Stomach (tissue), 4 donors: ENCODE measurements around the gene VTI1A.
"Not testable (repeated sequence)": the region's sequence is repeated elsewhere in the genome, so short reads cannot be mapped to it uniquely, and the experiment has no call there.

Experiments used
- EP300 ChIP-seq: sonication (generic); formaldehyde crosslinking; IDR thresholded peaks from one replicate; pipeline ENCODE4 v1.6.1; 2017; ENCODE audit warnings: antibody characterized with exemption
- POLR2A ChIP-seq, 4 donors: fragments of 450-650 bp; IDR thresholded peaks; one replicate each; pipeline ENCODE4 v1.6.1; 2016; ENCODE audit warnings: antibody characterized with exemption in 4 of 4, control low read depth in 2 of 4, mild to moderate bottlenecking in 1 of 4, moderate library complexity in 1 of 4
- POLR2AphosphoS5 ChIP-seq, 3 donors: sonication (generic); formaldehyde crosslinking; IDR thresholded peaks; one replicate each; pipeline ENCODE4 v1.6.1; 2016; ENCODE audit warnings: antibody characterized with exemption in 3 of 3
- TF ChIP-seq, protein P1 (sequence below), 7 experiments: fragments of 450-650 bp in 4 of 7; fragments of 200-600 bp in 3 of 7; sonication (generic) in 3 of 7; IDR thresholded peaks; one replicate each; pipeline ENCODE4 v1.5.1; 2016 to 2019; ENCODE audit warnings: antibody characterized with exemption in 7 of 7, control low read depth in 2 of 7, mild to moderate bottlenecking in 1 of 7

DNA sequence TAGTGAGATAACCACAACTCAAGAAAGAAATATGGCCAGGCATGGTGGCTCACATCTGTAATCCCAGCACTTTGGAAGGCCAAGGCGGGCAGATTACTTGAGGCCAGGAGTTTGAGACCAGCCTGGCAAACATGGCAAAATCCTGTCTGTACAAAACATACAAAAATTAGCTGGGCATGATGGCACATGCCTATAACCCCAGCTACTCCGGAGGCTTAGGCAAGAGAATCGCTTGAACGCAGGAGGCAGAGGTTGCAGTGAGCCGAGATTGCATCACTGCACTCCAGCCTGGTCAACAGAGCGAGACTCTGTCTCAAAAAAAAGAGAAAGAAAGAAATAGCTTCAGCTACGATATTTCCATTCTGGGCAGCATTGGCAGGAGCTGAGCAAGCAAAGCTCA is 143.8 kb downstream of the VTI1A start:
- not testable (repeated sequence) for TF ChIP-seq POLR2A (IDR thresholded peaks at IDR 0.05); EP300; POLR2AphosphoS5 (IDR thresholded peaks at IDR 0.05)
- TF ChIP-seq, protein P1, sequence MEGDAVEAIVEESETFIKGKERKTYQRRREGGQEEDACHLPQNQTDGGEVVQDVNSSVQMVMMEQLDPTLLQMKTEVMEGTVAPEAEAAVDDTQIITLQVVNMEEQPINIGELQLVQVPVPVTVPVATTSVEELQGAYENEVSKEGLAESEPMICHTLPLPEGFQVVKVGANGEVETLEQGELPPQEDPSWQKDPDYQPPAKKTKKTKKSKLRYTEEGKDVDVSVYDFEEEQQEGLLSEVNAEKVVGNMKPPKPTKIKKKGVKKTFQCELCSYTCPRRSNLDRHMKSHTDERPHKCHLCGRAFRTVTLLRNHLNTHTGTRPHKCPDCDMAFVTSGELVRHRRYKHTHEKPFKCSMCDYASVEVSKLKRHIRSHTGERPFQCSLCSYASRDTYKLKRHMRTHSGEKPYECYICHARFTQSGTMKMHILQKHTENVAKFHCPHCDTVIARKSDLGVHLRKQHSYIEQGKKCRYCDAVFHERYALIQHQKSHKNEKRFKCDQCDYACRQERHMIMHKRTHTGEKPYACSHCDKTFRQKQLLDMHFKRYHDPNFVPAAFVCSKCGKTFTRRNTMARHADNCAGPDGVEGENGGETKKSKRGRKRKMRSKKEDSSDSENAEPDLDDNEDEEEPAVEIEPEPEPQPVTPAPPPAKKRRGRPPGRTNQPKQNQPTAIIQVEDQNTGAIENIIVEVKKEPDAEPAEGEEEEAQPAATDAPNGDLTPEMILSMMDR (IDR thresholded peaks at IDR 0.05): not testable (repeated sequence)
